IMR-90 (cell line): Measurements from ENCODE around the gene MORN5. TPM values are rescaled to one million over a fixed set of nuclear protein-coding genes. Genes with fewer than 3 reads are reported as not detected.

Experiments
- ATAC-seq: fragments of 200-7000 bp; cut with Tn5 transposase; 2 replicates; pipeline ENCODE4 v1.9.1; 2020; ENCODE audit warnings: low read depth, mild to moderate bottlenecking, moderate library complexity
- BruUV-seq: library from RNA; stranded (reverse); fragments of 400-500 nt; replicated peaks from 2 replicates; lab custom pipeline; 2021; lab: Mats Ljungman, UMichigan
- CTCF ChIA-PET: fragments of 300-600 bp; formaldehyde crosslinking; extraction: SDS; loops from one replicate; lab custom pipeline; 2021; ENCODE audit warnings: antibody characterized with exemption; lab: Yijun Ruan, JAX
- POLR2A ChIA-PET: fragments of 300-600 bp; sonication (Branson Sonifier 250); formaldehyde crosslinking; loops from one replicate; lab custom pipeline; 2022; ENCODE audit warnings: antibody characterized with exemption; ENCODE audit not compliant: unreplicated experiment; lab: Charles Lee
- DNase-seq: peaks from one replicate; pipeline ENCODE4 v3.0.0; 2013
- H2AFZ ChIP-seq: replicated peaks from 2 replicates; pipeline ENCODE3; 2013; ENCODE audit warnings: low read length, mild to moderate bottlenecking; ENCODE audit not compliant: poor library complexity
- H2AK5ac ChIP-seq: 2 replicates; pipeline ENCODE4 v1.6.1; 2013; ENCODE audit warnings: low read depth, low read length, inconsistent platforms
- H2AK9ac ChIP-seq: replicated peaks from 2 replicates; pipeline ENCODE3; 2013; ENCODE audit warnings: mild to moderate bottlenecking, low read depth, low read length, moderate library complexity; ENCODE audit not compliant: poor library complexity
- H2BK120ac ChIP-seq: 2 replicates; pipeline ENCODE4 v1.6.1; 2013; ENCODE audit warnings: low read depth, low read length, inconsistent platforms
- H2BK15ac ChIP-seq: 3 replicates; pipeline ENCODE4 v1.6.1; 2013; ENCODE audit warnings: low read depth, low read length, inconsistent platforms
- H2BK20ac ChIP-seq: 2 replicates; pipeline ENCODE4 v1.6.1; 2013; ENCODE audit warnings: low read depth, mild to moderate bottlenecking, inconsistent platforms, low read length, moderate library complexity
- H2BK5ac ChIP-seq: 2 replicates; pipeline ENCODE4 v1.6.1; 2013; ENCODE audit warnings: mild to moderate bottlenecking, low read depth, low read length, inconsistent platforms; ENCODE audit not compliant: poor library complexity, severe bottlenecking
- H3K14ac ChIP-seq: replicated peaks from 2 replicates; pipeline ENCODE4 v1.6.1; 2013; ENCODE audit warnings: low read depth, low read length, inconsistent platforms
- H3K18ac ChIP-seq: 2 replicates; pipeline ENCODE4 v1.6.1; 2013; ENCODE audit warnings: low read depth, low read length, control low read depth
- H3K23ac ChIP-seq: 2 replicates; pipeline ENCODE4 v1.6.1; 2013; ENCODE audit warnings: low read depth, low read length, inconsistent platforms
- H3K27ac ChIP-seq: 2 replicates; pipeline ENCODE4 v1.5.1; 2013; ENCODE audit warnings: mild to moderate bottlenecking, control low read depth, low read length; ENCODE audit not compliant: insufficient read depth
- H3K27me3 ChIP-seq: 2 replicates; pipeline ENCODE4 v1.6.1; 2013; ENCODE audit warnings: low read length; ENCODE audit not compliant: control insufficient read depth, insufficient read depth
- H3K36me3 ChIP-seq: 2 replicates; pipeline ENCODE4 v1.6.1; 2013; ENCODE audit warnings: low read length, mixed read lengths; ENCODE audit not compliant: control insufficient read depth, insufficient read depth
- H3K4ac ChIP-seq: 2 replicates; pipeline ENCODE4 v1.6.1; 2013; ENCODE audit warnings: low read depth, low read length, inconsistent platforms
- H3K4me1 ChIP-seq: 2 replicates; pipeline ENCODE4 v1.6.1; 2013; ENCODE audit warnings: low read length, mixed read lengths; ENCODE audit not compliant: control insufficient read depth, insufficient read depth
- H3K4me2 ChIP-seq: 2 replicates; pipeline ENCODE4 v1.6.1; 2013; ENCODE audit warnings: low read depth, mild to moderate bottlenecking, control low read depth, low read length, moderate library complexity
- H3K4me3 ChIP-seq: 2 replicates; pipeline ENCODE4 v1.5.1; 2013; ENCODE audit warnings: low read depth, mild to moderate bottlenecking, control low read depth, low read length, moderate library complexity; ENCODE audit not compliant: insufficient read depth
- H3K56ac ChIP-seq: 2 replicates; pipeline ENCODE4 v1.6.1; 2013; ENCODE audit warnings: low read length, inconsistent platforms; ENCODE audit not compliant: insufficient read depth; ENCODE audit errors: extremely low read depth
- H3K79me1 ChIP-seq, 2 experiments: 2 replicates each; pipeline ENCODE4 v1.6.1; 2013; ENCODE audit warnings: low read length in 2 of 2, inconsistent platforms in 1 of 2, low read depth in 1 of 2
- H3K9ac ChIP-seq: 2 replicates; pipeline ENCODE4 v1.6.1; 2013; ENCODE audit warnings: low read depth, low read length, control low read depth
- H3K9me1 ChIP-seq: 2 replicates; pipeline ENCODE4 v1.6.1; 2013; ENCODE audit warnings: low read length, inconsistent platforms; ENCODE audit not compliant: insufficient read depth
- H3K9me3 ChIP-seq: 2 replicates; pipeline ENCODE4 v1.6.1; 2013; ENCODE audit warnings: low read length; ENCODE audit not compliant: control insufficient read depth, insufficient read depth
- H4K20me1 ChIP-seq: 2 replicates; pipeline ENCODE4 v1.6.1; 2013; ENCODE audit warnings: low read length, inconsistent platforms; ENCODE audit not compliant: insufficient read depth
- H4K5ac ChIP-seq: 2 replicates; pipeline ENCODE4 v1.6.1; 2013; ENCODE audit warnings: mild to moderate bottlenecking, low read depth, low read length, control low read depth
- H4K8ac ChIP-seq, 2 experiments: 2 replicates each; pipeline ENCODE4 v1.6.1; 2013; ENCODE audit warnings: low read depth in 2 of 2, low read length in 2 of 2, control low read depth in 1 of 2, inconsistent platforms in 1 of 2
- H4K91ac ChIP-seq: 2 replicates; pipeline ENCODE4 v1.6.1; 2013; ENCODE audit warnings: low read depth, low read length, inconsistent platforms; ENCODE audit not compliant: insufficient read depth
- CTCF ChIP-seq: conservative IDR thresholded peaks from 2 replicates; pipeline ENCODE4 v1.5.1; 2012; ENCODE audit warnings: mild to moderate bottlenecking, low read depth, low read length, improper control_type of control experiment
- MXI1 ChIP-seq: IDR thresholded peaks from 2 replicates; pipeline ENCODE4 v1.6.1; 2012; ENCODE audit warnings: low read depth, mild to moderate bottlenecking, low read length, moderate library complexity, borderline replicate concordance
- RAD21 ChIP-seq: IDR thresholded peaks from 2 replicates; pipeline ENCODE4 v1.6.1; 2012; ENCODE audit warnings: low read length, improper control_type of control experiment
- whole genome bisulfite sequencing, 2 experiments: methylation state at CpG; one replicate each; pipeline versions ENCODE4 v1.1.5 to v1.1.7; 2013; ENCODE audit warnings: missing lambda C conversion rate in 2 of 2; ENCODE audit not compliant: insufficient read length in 1 of 2; ENCODE audit errors: extremely low coverage in 2 of 2; 5-methylcytosine and 5-hydroxymethylcytosine counted together
- dilution Hi-C: fragments of 300-500 bp; cut with HindIII; formaldehyde crosslinking; loops from one replicate; pipeline ENCODE4 v1.14.3; 2018; ENCODE audit warnings: low sequenced_read_pairs; ENCODE audit not compliant: unreplicated experiment
- in situ Hi-C: fragments of 300-500 bp; cut with MboI; formaldehyde crosslinking; loops from 3 replicates; pipeline ENCODE4 v1.14.3; 2019; ENCODE audit warnings: low sequenced_read_pairs, inconsistent platforms, mixed read lengths
- intact Hi-C: fragments of 100-400 bp; cut with micrococcal nuclease; formaldehyde crosslinking; loops from 2 replicates; pipeline ENCODE4 v1.10.0; 2022
- polyA plus RNA-seq, 3 experiments: library from polyadenylated mRNA; depleted of rRNA; stranded (reverse); fragments of >200 nt; gene quantifications; 2 replicates each; pipeline ENCODE4 v1.2.3, GENCODE V29; 2012; ENCODE audit warnings: low replicate concordance in 1 of 3
- total RNA-seq: library from RNA; depleted of rRNA; stranded (reverse); fragments of >200 nt; gene quantifications from 2 replicates; pipeline ENCODE4 v1.2.3, GENCODE V29; 2012

MORN5 gene
- total and polyA plus RNA-seq, 2 of the 4 experiments (the other 2 are of a cell fraction) = not detected

GRCh38 chr9:122113574-122113973 is 46.1 kb upstream of the MORN5 start:
- no peak for TF ChIP-seq MXI1
- TF ChIP-seq RAD21 = no peak
- TF ChIP-seq CTCF = no peak
- no peak for DNase-seq
- in situ Hi-C loops (no loop called here), intact Hi-C loops (no loop called here), dilution Hi-C loops (no loop called here)
- no peak overlapping the region for H2AFZ ChIP-seq
- no peaks in the 10 kb centered on the region for H3K9me1 ChIP-seq
- no peak overlapping the region for H4K5ac ChIP-seq
- ChIA-PET CTCF (interaction anchor here (0.9 kb wide), 1 partner anchor 237 kb away, joined by 3 read pairs; no protein-coding TSS in a partner anchor), POLR2A (no interaction called here)
- no peaks in the 10 kb centered on the region for H3K79me1 ChIP-seq
- H2BK15ac ChIP-seq = no peak overlapping the region
- no peak overlapping the region for H3K14ac ChIP-seq
- no peak overlapping the region for H4K91ac ChIP-seq
- no peak overlapping the region for H4K8ac ChIP-seq
- no peak overlapping the region for H3K18ac ChIP-seq
- H3K4ac ChIP-seq = no peak overlapping the region
- no peak overlapping the region for H2BK20ac ChIP-seq
- no peak overlapping the region for H2BK5ac ChIP-seq
- ATAC-seq = no peak
- H3K27ac ChIP-seq = no peak overlapping the region
- H3K23ac ChIP-seq = no peak overlapping the region
- no CpG with 5 or more reads among the region's 5 CpGs for WGBS, 2 experiments
- no peaks in the 10 kb centered on the region for H3K36me3 ChIP-seq
- H3K4me2 ChIP-seq = no peak overlapping the region
- H3K4me3 ChIP-seq = no peak overlapping the region
- no TSS peak for BruUV-seq
- no peak overlapping the region for H3K9ac ChIP-seq
- H3K56ac ChIP-seq = no peak overlapping the region
- H2BK120ac ChIP-seq = no peak overlapping the region
- no peaks in the 10 kb centered on the region for H3K9me3 ChIP-seq
- no peak overlapping the region for H2AK9ac ChIP-seq
- no peaks in the 10 kb centered on the region for H4K20me1 ChIP-seq
- peaks cover 36% of the 10 kb centered on the region for H3K27me3 ChIP-seq
- no peaks in the 10 kb centered on the region for H3K4me1 ChIP-seq
- H2AK5ac ChIP-seq = no peak overlapping the region
